HG03108 (cell line): ENCODE data around the gene BUD23.
"Not testable (repeated sequence)": the region's sequence is repeated elsewhere in the genome, so short reads cannot be mapped to it uniquely, and the experiment has no call there.

Experiments used
- ATAC-seq: cut with Tn5 transposase; IDR thresholded peaks from one replicate; pipeline ENCODE4 v1.9.1; 2021; ENCODE audit warnings: moderate library complexity; ENCODE audit not compliant: unreplicated experiment

Gene BUD23

GRCh38 chr7:73718438-73718881 is 35.1 kb downstream of the BUD23 start:
- ATAC-seq, result no peak

GRCh38 chr7:73718905-73719805 is 35.8 kb downstream of the BUD23 start, which contains the start of gene STX1A:
Gene STX1A (minus strand): TSS chr7:73719669. CDS start chr7:73719631, 38 bp downstream.
- ATAC-seq, result peak; percentile 56

- ATAC-seq, result no peak
Observed at GRCh38 chr7:73719806-73720169, 36.4 kb downstream of the BUD23 start.

GRCh38 chr7:73720443-73720842 is 37.0 kb downstream of the BUD23 start:
- not testable (repeated sequence) for ATAC-seq

GRCh38 chr7:73721377-73721817 is 38.0 kb downstream of the BUD23 start:
- no peak for ATAC-seq

- ATAC-seq, result not testable (repeated sequence)
Observed at GRCh38 chr7:73722182-73722581, 38.8 kb downstream of the BUD23 start.

GRCh38 chr7:73722785-73723184 is 39.4 kb downstream of the BUD23 start:
- ATAC-seq, result no peak

- no peak for ATAC-seq
Observed at GRCh38 chr7:73723813-73724212, 40.4 kb downstream of the BUD23 start.

GRCh38 chr7:73726083-73726466 is 42.7 kb downstream of the BUD23 start:
- ATAC-seq, result no peak

- no peak for ATAC-seq
Observed at GRCh38 chr7:73727952-73728351, 44.6 kb downstream of the BUD23 start.

- no peak for ATAC-seq
Observed at GRCh38 chr7:73728551-73728950, 45.2 kb downstream of the BUD23 start.

GRCh38 chr7:73730485-73730884 is 47.1 kb downstream of the BUD23 start:
- no peak for ATAC-seq

GRCh38 chr7:73732397-73732796 is 49.0 kb downstream of the BUD23 start:
- ATAC-seq, result no peak

- peak; percentile 42 for ATAC-seq
Observed at GRCh38 chr7:73734619-73735527, 51.5 kb downstream of the BUD23 start.

GRCh38 chr7:73735528-73735905 is 52.1 kb downstream of the BUD23 start:
- no peak for ATAC-seq

- ATAC-seq, result no peak
Observed at GRCh38 chr7:73736885-73737284, 53.5 kb downstream of the BUD23 start.

- ATAC-seq, result no peak
Observed at GRCh38 chr7:73737491-73738219, 54.3 kb downstream of the BUD23 start.

- ATAC-seq, result no peak
Observed at GRCh38 chr7:73738220-73738611, 54.8 kb downstream of the BUD23 start.

- ATAC-seq, result peak; percentile 81
Observed at GRCh38 chr7:73738612-73739386, 55.4 kb downstream of the BUD23 start, which contains the start of gene ABHD11. Gene ABHD11 (minus strand): TSS chr7:73738802. CDS start chr7:73738770, 32 bp downstream.

GRCh38 chr7:73739387-73739767 is 56.0 kb downstream of the BUD23 start:
- ATAC-seq, result no peak
